Measurements from ENCODE around the gene RFX8. TPM values are rescaled to one million over a fixed set of nuclear protein-coding genes. Genes with fewer than 3 reads are reported as not detected.

RFX8 gene
- total and polyA plus RNA-seq, 2 of the 8 experiments (the other 6 are each of a cell fraction or from before 2014, with no cell fraction given): 0.60 to 0.97 TPM

- peaks cover 0 to 6% of the 10 kb centered on the region in 2 experiments; a peak in 1 of 4 replicates for H3K9me3 ChIP-seq (ENCODE audit: insufficient read depth in 2 of 2, low read depth in 1 of 2, low read length in 1 of 2)
- WGBS, 2 experiments (ENCODE audit: extremely low coverage in 1 of 2, insufficient coverage in 1 of 2, insufficient read length in 1 of 2, insufficient replicate concordance in 2 of 2, low coverage in 1 of 2, low lambda C conversion rate in 2 of 2, missing lambda C conversion rate in 1 of 2): 90% methylated on average over 2 of the region's 2 CpGs; no CpG with 5 or more reads in 1 of the 2 experiments
- no peak overlapping the region for H4K91ac ChIP-seq (replicated peaks; ENCODE audit: insufficient read length, low read length)
- no peak overlapping the region for H3K27ac ChIP-seq (ENCODE audit: low read depth, low read length)
- no peak overlapping the region for H2BK120ac ChIP-seq (replicated peaks; ENCODE audit: low read depth, low read length)
- H2BK20ac ChIP-seq (ENCODE audit: low read length): no peak overlapping the region
- POLR2A ChIA-PET (ENCODE audit: partially characterized antibody): no interaction called here
- no peak overlapping the region for H2BK15ac ChIP-seq (ENCODE audit: low read length)
- no peak for DNase-seq (ENCODE audit: low read depth in 1 of 2, low spot score in 2 of 2)
- H3K14ac ChIP-seq (ENCODE audit: insufficient read length): no peak overlapping the region
- H4K20me1 ChIP-seq (replicated peaks in 1 of 2; ENCODE audit: control insufficient read depth in 1 of 2, insufficient read depth in 2 of 2, low read length in 2 of 2): peaks cover 0 to 3% of the 10 kb centered on the region in 2 experiments
- H3K36me3 ChIP-seq (ENCODE audit: control insufficient read depth in 2 of 4, insufficient read depth in 4 of 4, low read length in 3 of 4): no peaks in the 10 kb centered on the region
- H3K23ac ChIP-seq (ENCODE audit: insufficient read length): no peak overlapping the region
- no peak overlapping the region for H3K18ac ChIP-seq (ENCODE audit: extremely low read depth, low read length)
- H2AK5ac ChIP-seq (ENCODE audit: low read depth, low read length): no peak overlapping the region
- H3K4me1 ChIP-seq (replicated peaks in 1 of 4; ENCODE audit: control insufficient read depth in 3 of 4, insufficient read depth in 4 of 4, low read length in 3 of 4): peaks cover 0 to 3% (median under 1%) of the 10 kb centered on the region in 4 experiments; a peak in 3 of 7 replicates
- CTCF ChIA-PET (ENCODE audit: partially characterized antibody): interaction anchor here (0.6 to 1.2 kb wide), 2 partner anchors 51 to 74 kb away, joined by 3 to 4 read pairs; no protein-coding TSS in a partner anchor
- no peak overlapping the region for H3K4ac ChIP-seq (replicated peaks; ENCODE audit: insufficient read length, low read depth, low read length)
- no peak overlapping the region for H3K9ac ChIP-seq (replicated peaks in 1 of 4; ENCODE audit: extremely low read depth in 1 of 4, low read depth in 3 of 4, low read length in 3 of 4)
- H3K56ac ChIP-seq (replicated peaks; ENCODE audit: insufficient read length, low read depth, low read length): no peak overlapping the region
- H4K8ac ChIP-seq (ENCODE audit: extremely low read depth, insufficient read depth, low read length): no peak overlapping the region
- H3K23me2 ChIP-seq (ENCODE audit: low read depth, low read length): peaks cover under 1% of the 10 kb centered on the region; the same call in 1 of the 2 replicates
- no peaks in the 10 kb centered on the region for H3K79me1 ChIP-seq (ENCODE audit: low read depth, low read length)
- no peak overlapping the region for H2BK5ac ChIP-seq (ENCODE audit: low read depth, low read length)
- H3K4me3 ChIP-seq (ENCODE audit: extremely low read depth in 1 of 4, insufficient read depth in 2 of 4, low read depth in 3 of 4, low read length in 4 of 4): no peak overlapping the region
- H3K27me3 ChIP-seq (replicated peaks in 1 of 4; ENCODE audit: control insufficient read depth in 3 of 4, extremely low read depth in 1 of 4, insufficient read depth in 3 of 4, low read length in 3 of 4): no peaks in the 10 kb centered on the region
- no peak overlapping the region for H3K4me2 ChIP-seq (ENCODE audit: insufficient read depth in 1 of 2, low read depth in 2 of 2, low read length in 2 of 2)
- FAIRE-seq: no peak
- H2BK12ac ChIP-seq (ENCODE audit: low read depth, low read length): no peak overlapping the region
- H3K79me2 ChIP-seq (ENCODE audit: control insufficient read depth in 1 of 2, insufficient read depth in 2 of 2, low read length in 2 of 2): no peaks in the 10 kb centered on the region
- H2AFZ ChIP-seq (ENCODE audit: low read length): no peak overlapping the region
- H4K5ac ChIP-seq (ENCODE audit: insufficient read length, low read depth, low read length): no peak overlapping the region
- TF ChIP-seq MAX (IDR thresholded peaks at IDR 0.05) (no peak), CREB1 (IDR thresholded peaks at IDR 0.05) (no peak), TCF12 (IDR thresholded peaks at IDR 0.05; ENCODE audit: low read depth, low read length) (no peak), ZNF274 (IDR thresholded peaks at IDR 0.05; ENCODE audit: borderline replicate concordance, extremely low read depth, low read length) (no peak), GABPA (IDR thresholded peaks at IDR 0.05; ENCODE audit: borderline replicate concordance, insufficient read depth, low read length) (no peak), RNF2 (IDR thresholded peaks at IDR 0.05; ENCODE audit: borderline replicate concordance, low read depth, low read length, missing control alignments, poor library complexity, severe bottlenecking) (no peak), POLR2AphosphoS5 (IDR thresholded peaks at IDR 0.05; ENCODE audit: low read depth, low read length) (no peak), SUZ12 (IDR thresholded peaks at IDR 0.05; ENCODE audit: low read length) (no peak)
Measured at GRCh38 chr2:101415220-101415619, 59.7 kb downstream of the RFX8 start.

All from H1 (cell line).